K562 (cell line): Measurements from ENCODE around the gene NR1D2. TPM values are rescaled to one million over a fixed set of nuclear protein-coding genes. Genes with fewer than 3 reads are reported as not detected.
A peak's percentile ranks its signal among the peaks of the same experiment; 100 is the strongest.

ENCODE experiments used
- ATAC-seq: fragments of 200-7000 bp; cut with Tn5 transposase; 3 replicates; pipeline ENCODE4 v1.9.1; 2020; ENCODE audit warnings: moderate library complexity
- BruUV-seq: library from RNA; stranded (reverse); fragments of 400-500 nt; replicated peaks from 2 replicates; lab custom pipeline; 2021; lab: Mats Ljungman, UMichigan
- CTCF ChIA-PET: fragments of 300-600 bp; formaldehyde crosslinking; extraction: SDS; loops from one replicate; lab custom pipeline; 2021; ENCODE audit warnings: low intra/inter-chr PET ratio; lab: Yijun Ruan, JAX
- POLR2A ChIA-PET: fragments of 300-600, 350-650 bp; sonication (Branson Sonifier 250); formaldehyde crosslinking; extraction: SDS; loops from one replicate; lab custom pipeline; 2021; ENCODE audit warnings: antibody characterized with exemption, inconsistent platforms; lab: Yijun Ruan, JAX
- DNase-seq, 4 experiments: peaks; one replicate each; pipeline versions ENCODE4 v3.0.0 to v3.0.0-alpha.2; 2011 to 2018; ENCODE audit warnings: low spot score in 3 of 4, mixed read lengths in 3 of 4; ENCODE audit errors: extremely low read depth in 1 of 4
- FAIRE-seq: peaks from 2 replicates; lab custom pipeline; 2011; peaks lifted over from hg19 to GRCh38; lab: Jason Lieb, UNC
- H2AFZ ChIP-seq: 2 replicates; pipeline ENCODE4 v1.6.0; 2011; ENCODE audit warnings: low read depth, low read length, control low read depth, inconsistent platforms
- H3K27ac ChIP-seq: fragments of 200-600 bp; 3 replicates; pipeline ENCODE4 v1.8.0; 2011; ENCODE audit warnings: low read depth, mild to moderate bottlenecking, control low read depth, inconsistent platforms, low read length, moderate library complexity, mixed read lengths; ENCODE audit errors: extremely low read depth
- H3K27me3 ChIP-seq, 2 experiments: fragments of 300-600 bp in 1 of 2; 2 replicates in 1 of 2; 3 replicates in 1 of 2; pipeline versions ENCODE4 v1.6.0 to v1.8.0; 2011; ENCODE audit warnings: inconsistent platforms in 2 of 2, low read length in 2 of 2, mild to moderate bottlenecking in 1 of 2, mixed read lengths in 1 of 2, moderate library complexity in 1 of 2; ENCODE audit not compliant: control insufficient read depth in 2 of 2, insufficient read depth in 2 of 2
- H3K36me3 ChIP-seq: fragments of 300-600 bp; 3 replicates; pipeline ENCODE4 v1.8.0; 2011; ENCODE audit warnings: mild to moderate bottlenecking, low read length, inconsistent platforms; ENCODE audit not compliant: control insufficient read depth, insufficient read depth
- H3K4me1 ChIP-seq, 2 experiments: fragments of 200-600 bp in 1 of 2; replicated peaks in 1 of 2; 2 replicates in 1 of 2; 3 replicates in 1 of 2; pipeline versions ENCODE4 v1.5.1 to v1.8.0; 2011; ENCODE audit warnings: inconsistent platforms in 2 of 2, low read length in 2 of 2, mild to moderate bottlenecking in 1 of 2, mixed read lengths in 1 of 2, moderate library complexity in 1 of 2; ENCODE audit not compliant: control insufficient read depth in 2 of 2, insufficient read depth in 2 of 2
- H3K4me2 ChIP-seq: 2 replicates; pipeline ENCODE4 v1.6.1; 2011; ENCODE audit warnings: low read length, control low read depth, inconsistent platforms, mixed read lengths; ENCODE audit not compliant: insufficient read depth
- H3K4me3 ChIP-seq: fragments of 200-600 bp; sonication (generic), shearing (Covaris generic); 2 replicates; pipeline ENCODE4 v1.5.1; 2016; ENCODE audit warnings: control low read depth, inconsistent platforms
- H3K79me2 ChIP-seq: fragments of 200-600 bp; 3 replicates; pipeline ENCODE4 v1.8.0; 2011; ENCODE audit warnings: low read length, inconsistent platforms; ENCODE audit not compliant: control insufficient read depth, insufficient read depth
- H3K9ac ChIP-seq, 2 experiments: 2 replicates each; pipeline versions ENCODE4 v1.6.0 to v1.6.1; 2011; ENCODE audit warnings: low read depth in 2 of 2, low read length in 2 of 2, control low read depth in 1 of 2, inconsistent platforms in 1 of 2, mild to moderate bottlenecking in 1 of 2, mixed read lengths in 1 of 2; ENCODE audit not compliant: insufficient read depth in 1 of 2
- H3K9me1 ChIP-seq: one replicate; pipeline ENCODE4 v1.6.0; 2011; ENCODE audit warnings: inconsistent platforms, mild to moderate bottlenecking, low read length, moderate library complexity; ENCODE audit not compliant: control insufficient read depth, insufficient read depth
- H3K9me3 ChIP-seq: replicated peaks from 2 replicates; pipeline ENCODE4 v1.5.1; 2011; ENCODE audit warnings: low read depth, low read length, inconsistent platforms; ENCODE audit not compliant: control insufficient read depth, insufficient read depth
- H4K20me1 ChIP-seq: replicated peaks from 2 replicates; pipeline ENCODE4 v1.6.1; 2011; ENCODE audit warnings: low read length, inconsistent platforms, mixed read lengths; ENCODE audit not compliant: control insufficient read depth, insufficient read depth
- ARHGAP35 ChIP-seq: fragments of 450-650 bp; IDR thresholded peaks from 2 replicates; pipeline ENCODE4 v1.6.1; 2018; ENCODE audit not compliant: partially characterized antibody
- ATF7 ChIP-seq: fragments of 450-650 bp; IDR thresholded peaks from 2 replicates; pipeline ENCODE4 v1.7.1; 2014; ENCODE audit warnings: mild to moderate bottlenecking, moderate library complexity
- GABPA ChIP-seq: fragments of 200-800 bp; sonication (Bioruptor generic); conservative IDR thresholded peaks from 2 replicates; pipeline ENCODE4 v1.6.1; 2016; ENCODE audit warnings: low read depth, missing genetic modification characterization, missing compliant biosample characterization
- GABPB2 ChIP-seq: fragments of 250-450 bp; sonication (Bioruptor Pico); conservative IDR thresholded peaks from 2 replicates; pipeline ENCODE4 v1.5.1; 2021; ENCODE audit warnings: mild to moderate bottlenecking
- HNRNPLL ChIP-seq: fragments of 200-400 bp; formaldehyde crosslinking; IDR thresholded peaks from 2 replicates; pipeline ENCODE4 v1.6.1; 2017; ENCODE audit warnings: low read length, low read depth, mild to moderate bottlenecking; ENCODE audit not compliant: poor library complexity, severe bottlenecking
- ILK ChIP-seq: fragments of 450-650 bp; IDR thresholded peaks from 2 replicates; pipeline ENCODE4 v1.6.1; 2016; ENCODE audit warnings: missing genetic modification characterization, low read depth, mild to moderate bottlenecking, missing compliant biosample characterization, moderate library complexity, borderline replicate concordance
- MAX ChIP-seq: sonication (generic); formaldehyde crosslinking; IDR thresholded peaks from 2 replicates; pipeline ENCODE4 v1.9.0; 2022; ENCODE audit warnings: mild to moderate bottlenecking, missing genetic modification reagents
- ZBTB1 ChIP-seq: sonication (generic); formaldehyde crosslinking; IDR thresholded peaks from 2 replicates; pipeline ENCODE4 v1.8.1; 2023; ENCODE audit warnings: missing genetic modification reagents, low read depth, mild to moderate bottlenecking, borderline replicate concordance
- ZFX ChIP-seq: sonication (generic); formaldehyde crosslinking; IDR thresholded peaks from 2 replicates; pipeline ENCODE4 v1.8.0; 2022; ENCODE audit warnings: mild to moderate bottlenecking, missing genetic modification reagents, moderate library complexity
- ZNF224 ChIP-seq: sonication (generic); formaldehyde crosslinking; IDR thresholded peaks from 2 replicates; pipeline ENCODE4 v1.8.0; 2022; ENCODE audit warnings: mild to moderate bottlenecking, missing genetic modification reagents
- ZNF253 ChIP-seq: fragments of 250-450 bp; sonication (Bioruptor Pico); conservative IDR thresholded peaks from 2 replicates; pipeline ENCODE4 v1.6.1; 2021; ENCODE audit warnings: mild to moderate bottlenecking
- ZNF445 ChIP-seq: fragments of 250-450 bp; sonication (Bioruptor Pico); IDR thresholded peaks from 2 replicates; pipeline ENCODE4 v1.4.0; 2020; ENCODE audit warnings: low read depth, mild to moderate bottlenecking, moderate library complexity
- ZNF695 ChIP-seq: fragments of 450-650 bp; formaldehyde crosslinking; IDR thresholded peaks from 2 replicates; pipeline ENCODE4 v1.4.0; 2020; ENCODE audit warnings: mild to moderate bottlenecking, moderate library complexity
- WGBS: fragments of 100-300 bp; shearing (Covaris generic); methylation state at CpG from one replicate; pipeline ENCODE4 v1.1.6; 2016; ENCODE audit warnings: low coverage, mixed read lengths; ENCODE audit not compliant: insufficient coverage; ENCODE audit errors: missing lambda C conversion rate; 5-methylcytosine and 5-hydroxymethylcytosine counted together
- in situ Hi-C: fragments of 300-500 bp; cut with MboI; formaldehyde crosslinking; loops from 4 replicates; pipeline ENCODE4 v1.15.0; 2018; ENCODE audit warnings: inconsistent platforms, mixed read lengths
- intact Hi-C: fragments of 100-400 bp; cut with micrococcal nuclease; formaldehyde crosslinking; loops from 2 replicates; pipeline ENCODE4 v1.14.2; 2022
- polyA plus RNA-seq, 8 experiments: library from polyadenylated mRNA; depleted of rRNA in 4 of 8; stranded (reverse) in 5 of 8; unstranded in 3 of 8; fragments of >200 nt; fragmentation: Nextera tagmentation in 2 of 8; fragmentation: Illumina TruSeq in 1 of 8; extraction: Ambion mirVana in 2 of 8; extraction: Trizol in 1 of 8; gene quantifications; 2 replicates each; pipeline versions ENCODE4 v1.2.1 to v1.2.3, GENCODE V29; 2011 to 2014; ENCODE audit warnings: inconsistent platforms in 1 of 8, missing spikeins in 1 of 8
- total RNA-seq, 7 experiments: library from RNA; depleted of rRNA in 6 of 7; stranded (reverse); fragments of >200 nt in 6 of 7; fragmentation: Illumina TruSeq in 2 of 7; extraction: Trizol in 2 of 7; gene quantifications; 2 replicates each; pipeline versions ENCODE4 v1.2.1 to v1.2.3, GENCODE V29; 2011 to 2021; ENCODE audit warnings: low replicate concordance in 1 of 7
- TF ChIP-seq, protein P1 (sequence below): sonication (generic); formaldehyde crosslinking; IDR thresholded peaks from 2 replicates; pipeline ENCODE4 v1.8.1; 2023; ENCODE audit warnings: mild to moderate bottlenecking, missing genetic modification reagents
- TF ChIP-seq, protein P2 (sequence below): fragments of 250-450 bp; sonication (Bioruptor Pico); IDR thresholded peaks from 2 replicates; pipeline ENCODE4 v1.4.0; 2020; ENCODE audit warnings: mild to moderate bottlenecking

Gene NR1D2
- total and polyA plus RNA-seq, 9 of the 15 experiments (the other 6 are each of a cell fraction or from before 2014, with no cell fraction given): 1.2 to 5.5 (median 2.9) TPM

DNA sequence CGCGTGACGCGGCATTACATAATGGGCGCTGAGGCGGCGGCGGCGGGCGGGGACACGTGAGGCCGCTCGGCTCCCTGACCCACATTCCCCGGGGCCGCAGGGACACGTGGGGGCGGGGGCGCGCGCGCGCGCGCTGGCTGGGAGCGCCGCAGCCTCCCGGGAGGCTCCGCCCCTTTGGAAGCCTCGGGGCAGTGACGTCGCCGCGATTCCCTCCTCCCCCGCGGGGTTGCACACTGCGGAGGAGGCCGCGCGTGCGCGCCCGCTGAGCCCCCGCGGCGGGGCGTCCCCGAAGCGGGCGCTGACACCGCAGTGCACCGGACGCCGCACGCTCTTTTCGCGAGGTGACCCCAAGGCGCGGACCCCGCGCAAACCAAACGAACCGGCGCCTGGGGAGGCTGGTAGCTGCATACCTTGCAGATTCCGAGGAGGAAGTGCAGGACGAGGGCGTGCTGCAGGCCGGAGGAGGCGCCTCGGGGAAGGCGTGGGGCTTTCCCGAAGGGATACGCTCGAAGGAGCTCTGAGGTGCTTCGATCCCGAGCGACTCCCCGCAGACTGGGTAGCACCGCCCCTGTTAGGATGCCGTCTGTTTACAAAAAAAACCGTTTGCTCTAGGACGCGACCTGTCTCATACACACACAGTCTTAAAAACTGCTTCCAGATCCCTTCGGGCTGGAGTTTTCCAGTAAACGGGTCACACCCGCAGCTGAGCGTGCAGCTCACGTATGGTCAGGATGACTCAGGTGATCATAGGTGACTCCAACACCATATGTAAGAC lies 1.0 kb downstream of the NR1D2 start:
- Histone ChIP-seq H3K79me2 (no peaks in the 10 kb centered on the region), H3K27me3 (no peaks in the 10 kb centered on the region), H3K36me3 (no peaks in the 10 kb centered on the region), H3K9me1 (no peaks in the 10 kb centered on the region), H4K20me1 (no peaks in the 10 kb centered on the region), H3K9ac (peak overlapping the region; percentile 76 to 98), H3K4me1 (peaks cover 17 to 46% of the 10 kb centered on the region in 2 experiments), H3K9me3 (no peaks in the 10 kb centered on the region), H3K27ac (peak overlapping the region; percentile 82), H3K4me3 (peak overlapping the region; percentile 59), H3K4me2 (peak overlapping the region; percentile 90), H2AFZ (peak overlapping the region; percentile 95)
- under 1% methylated on average over 64 of the region's 87 CpGs for WGBS
- FAIRE-seq: peak; percentile 56
- intact Hi-C loops: loop anchor here (1.0 to 10.0 kb wide), 4 partner anchors 29 to 141 kb away; partner anchors contain the start of genes RPL15 and UBE2E1
- ChIA-PET CTCF (interaction anchor here (0.6 kb wide), 1 partner anchor 313 kb away, joined by 3 read pairs; no protein-coding TSS in a partner anchor), POLR2A (interaction anchor here (0.6 to 1.9 kb wide), 13 partner anchors 8 to 170 kb away, joined by 3 to 17 read pairs (median 5); partner anchors contain the start of genes NKIRAS1 and RPL15)
- ATAC-seq: peak; percentile 84
- no TSS peak for BruUV-seq
- peak; percentile 99 for DNase-seq
- in situ Hi-C loops: no loop called here
- peak; percentile 98 for TF ChIP-seq ATF7
- peak; percentile 94 for TF ChIP-seq ZFX (CRISPR knock-in tag)
- TF ChIP-seq ZBTB1 (CRISPR knock-in tag): peak; percentile 73; the same call in 1 of the 2 replicates
- no peak for TF ChIP-seq ZNF695 (CRISPR knock-in tag)
- peak; percentile 14; the same call in 1 of the 2 replicates for TF ChIP-seq GABPA (tag)
- no peak for TF ChIP-seq ARHGAP35
- TF ChIP-seq MAX (CRISPR knock-in tag): peak; percentile 96
- no peak for TF ChIP-seq ZNF445 (CRISPR knock-in tag)
- TF ChIP-seq ZNF253 (CRISPR knock-in tag): no peak
- TF ChIP-seq ZNF224 (CRISPR knock-in tag): no peak
- TF ChIP-seq GABPB2: no peak
- TF ChIP-seq, protein P1, sequence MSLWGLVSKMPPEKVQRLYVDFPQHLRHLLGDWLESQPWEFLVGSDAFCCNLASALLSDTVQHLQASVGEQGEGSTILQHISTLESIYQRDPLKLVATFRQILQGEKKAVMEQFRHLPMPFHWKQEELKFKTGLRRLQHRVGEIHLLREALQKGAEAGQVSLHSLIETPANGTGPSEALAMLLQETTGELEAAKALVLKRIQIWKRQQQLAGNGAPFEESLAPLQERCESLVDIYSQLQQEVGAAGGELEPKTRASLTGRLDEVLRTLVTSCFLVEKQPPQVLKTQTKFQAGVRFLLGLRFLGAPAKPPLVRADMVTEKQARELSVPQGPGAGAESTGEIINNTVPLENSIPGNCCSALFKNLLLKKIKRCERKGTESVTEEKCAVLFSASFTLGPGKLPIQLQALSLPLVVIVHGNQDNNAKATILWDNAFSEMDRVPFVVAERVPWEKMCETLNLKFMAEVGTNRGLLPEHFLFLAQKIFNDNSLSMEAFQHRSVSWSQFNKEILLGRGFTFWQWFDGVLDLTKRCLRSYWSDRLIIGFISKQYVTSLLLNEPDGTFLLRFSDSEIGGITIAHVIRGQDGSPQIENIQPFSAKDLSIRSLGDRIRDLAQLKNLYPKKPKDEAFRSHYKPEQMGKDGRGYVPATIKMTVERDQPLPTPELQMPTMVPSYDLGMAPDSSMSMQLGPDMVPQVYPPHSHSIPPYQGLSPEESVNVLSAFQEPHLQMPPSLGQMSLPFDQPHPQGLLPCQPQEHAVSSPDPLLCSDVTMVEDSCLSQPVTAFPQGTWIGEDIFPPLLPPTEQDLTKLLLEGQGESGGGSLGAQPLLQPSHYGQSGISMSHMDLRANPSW: peak; percentile 96; the same call in 1 of the 2 replicates
- TF ChIP-seq, protein P2, sequence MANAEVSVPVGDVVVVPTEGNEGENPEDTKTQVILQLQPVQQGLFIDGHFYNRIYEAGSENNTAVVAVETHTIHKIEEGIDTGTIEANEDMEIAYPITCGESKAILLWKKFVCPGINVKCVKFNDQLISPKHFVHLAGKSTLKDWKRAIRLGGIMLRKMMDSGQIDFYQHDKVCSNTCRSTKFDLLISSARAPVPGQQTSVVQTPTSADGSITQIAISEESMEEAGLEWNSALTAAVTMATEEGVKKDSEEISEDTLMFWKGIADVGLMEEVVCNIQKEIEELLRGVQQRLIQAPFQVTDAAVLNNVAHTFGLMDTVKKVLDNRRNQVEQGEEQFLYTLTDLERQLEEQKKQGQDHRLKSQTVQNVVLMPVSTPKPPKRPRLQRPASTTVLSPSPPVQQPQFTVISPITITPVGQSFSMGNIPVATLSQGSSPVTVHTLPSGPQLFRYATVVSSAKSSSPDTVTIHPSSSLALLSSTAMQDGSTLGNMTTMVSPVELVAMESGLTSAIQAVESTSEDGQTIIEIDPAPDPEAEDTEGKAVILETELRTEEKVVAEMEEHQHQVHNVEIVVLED: no peak; the same call in 1 of the 2 replicates
- TF ChIP-seq ILK (tag): no peak
- peak; percentile 99 for TF ChIP-seq HNRNPLL
